A549 (cell line): ENCODE data around the gene SNRPE. TPM values are rescaled to one million over a fixed set of nuclear protein-coding genes. Genes with fewer than 3 reads are reported as not detected.
"Not testable (repeated sequence)": the region's sequence is repeated elsewhere in the genome, so short reads cannot be mapped to it uniquely, and the experiment has no call there.

Experiments used
- ATAC-seq, 2 experiments: fragments of 200-7000 bp in 1 of 2; fragments of >200 bp in 1 of 2; cut with Nextera tagmentation in 1 of 2; cut with Tn5 transposase in 1 of 2; 3 replicates each; pipeline versions ENCODE4 v1.8.0 to v1.9.1; 2018 to 2020; ENCODE audit warnings: mild to moderate bottlenecking in 1 of 2, moderate library complexity in 1 of 2
- CTCF ChIA-PET: fragments of 300-600 bp; sonication (Branson Sonifier 250); formaldehyde crosslinking; extraction: SDS; loops from one replicate; lab custom pipeline; 2021; ENCODE audit warnings: antibody characterized with exemption, inconsistent platforms; lab: Yijun Ruan, JAX
- POLR2A ChIA-PET: fragments of 350-600 bp; formaldehyde crosslinking; extraction: SDS; loops from one replicate; lab custom pipeline; 2021; ENCODE audit warnings: antibody characterized with exemption, inconsistent platforms; lab: Yijun Ruan, JAX
- DNase-seq, 2 experiments: peaks; one replicate each; pipeline versions ENCODE4 v3.0.0 to v3.0.0-alpha.2; 2011 to 2016; ENCODE audit warnings: low read depth in 1 of 2, low spot score in 1 of 2
- FAIRE-seq: peaks from 2 replicates; lab custom pipeline; 2011; peaks lifted over from hg19 to GRCh38; lab: Jason Lieb, UNC
- H3K27ac ChIP-seq, 2 experiments: fragments of >200 bp; sonication (Bioruptor Twin); formaldehyde crosslinking; 3 replicates each; pipeline ENCODE4 v1.5.1; 2016 to 2017
- H3K4me1 ChIP-seq: fragments of >200 bp; sonication (Bioruptor Twin); formaldehyde crosslinking; 3 replicates; pipeline ENCODE4 v1.6.1; 2016
- H3K4me2 ChIP-seq: fragments of >200 bp; sonication (Bioruptor Twin); formaldehyde crosslinking; 3 replicates; pipeline ENCODE4 v1.6.1; 2016
- H3K4me3 ChIP-seq: fragments of >200 bp; sonication (Bioruptor Twin); formaldehyde crosslinking; 3 replicates; pipeline ENCODE4 v1.5.1; 2016
- H3K9me3 ChIP-seq: fragments of >200 bp; sonication (Bioruptor Twin); formaldehyde crosslinking; 3 replicates; pipeline ENCODE4 v1.6.1; 2016
- CBX2 ChIP-seq: fragments of 200-600 bp; sonication (generic); IDR thresholded peaks from 2 replicates; pipeline ENCODE4 v1.6.1; 2016; ENCODE audit warnings: low read depth, mild to moderate bottlenecking, borderline replicate concordance
- CEBPB ChIP-seq, 2 experiments: fragments of >200 bp in 1 of 2; sonication (Bioruptor Twin) in 1 of 2; formaldehyde crosslinking in 1 of 2; IDR thresholded peaks; 2 replicates each; pipeline ENCODE4 v1.6.1; 2012 to 2016
- CHD2 ChIP-seq: fragments of 150-350 bp; IDR thresholded peaks from 2 replicates; pipeline ENCODE4 v1.6.1; 2014; ENCODE audit warnings: low read length; ENCODE audit not compliant: partially characterized antibody
- EHMT2 ChIP-seq: fragments of 200-600 bp; sonication (generic); IDR thresholded peaks from 2 replicates; pipeline ENCODE4 v1.6.1; 2016; ENCODE audit warnings: antibody characterized with exemption, low read depth, mild to moderate bottlenecking, moderate library complexity
- EP300 ChIP-seq, 2 experiments: fragments of >200 bp; sonication (Bioruptor Twin); formaldehyde crosslinking; IDR thresholded peaks; 2 replicates in 1 of 2; 3 replicates in 1 of 2; pipeline ENCODE4 v1.6.1; 2016 to 2017
- ESRRA ChIP-seq: fragments of 150-350 bp; IDR thresholded peaks from 2 replicates; pipeline ENCODE4 v1.6.1; 2014; ENCODE audit warnings: mild to moderate bottlenecking, low read length, borderline replicate concordance
- FOSB ChIP-seq: fragments of 250-450 bp; sonication (Bioruptor Pico); IDR thresholded peaks from 2 replicates; pipeline ENCODE4 v1.5.0; 2020; ENCODE audit warnings: mild to moderate bottlenecking, moderate library complexity
- FOSL2 ChIP-seq, 2 experiments: fragments of 450-650 bp in 1 of 2; fragments of >200 bp in 1 of 2; sonication (Bioruptor Twin) in 1 of 2; formaldehyde crosslinking; IDR thresholded peaks; 2 replicates each; pipeline versions ENCODE4 v1.5.0 to v1.6.1; 2016 to 2020; ENCODE audit warnings: mild to moderate bottlenecking in 1 of 2, moderate library complexity in 1 of 2
- GATA3 ChIP-seq: IDR thresholded peaks from 2 replicates; pipeline ENCODE4 v1.6.1; 2012; ENCODE audit warnings: borderline replicate concordance
- HDAC2 ChIP-seq: fragments of 200-600 bp; sonication (generic); IDR thresholded peaks from 2 replicates; pipeline ENCODE4 v1.6.1; 2016
- JUN ChIP-seq, 2 experiments: fragments of >200 bp; sonication (Bioruptor Twin); formaldehyde crosslinking; IDR thresholded peaks; 2 replicates in 1 of 2; 3 replicates in 1 of 2; pipeline ENCODE4 v1.6.1; 2016 to 2017
- JUNB ChIP-seq: fragments of >200 bp; sonication (Bioruptor Twin); formaldehyde crosslinking; IDR thresholded peaks from 2 replicates; pipeline ENCODE4 v1.6.1; 2016
- KDM1A ChIP-seq: fragments of 200-600 bp; sonication (generic); IDR thresholded peaks from 2 replicates; pipeline ENCODE4 v1.6.1; 2016; ENCODE audit warnings: low read depth, mild to moderate bottlenecking
- KDM5A ChIP-seq: fragments of 200-600 bp; sonication (generic); IDR thresholded peaks from 2 replicates; pipeline ENCODE4 v1.6.1; 2016; ENCODE audit warnings: antibody characterized with exemption, mild to moderate bottlenecking
- MYC ChIP-seq: IDR thresholded peaks from 2 replicates; pipeline ENCODE4 v1.6.1; 2012; ENCODE audit warnings: mild to moderate bottlenecking, inconsistent platforms, low read length, improper control_type of control experiment, borderline replicate concordance
- NFE2L2 ChIP-seq: fragments of 150-350 bp; conservative IDR thresholded peaks from 2 replicates; pipeline ENCODE4 v1.6.1; 2014; ENCODE audit warnings: low read length
- NR3C1 ChIP-seq: fragments of >200 bp; sonication (Bioruptor Twin); formaldehyde crosslinking; IDR thresholded peaks from 3 replicates; pipeline ENCODE4 v1.6.1; 2017
- POLR2AphosphoS2 ChIP-seq: conservative IDR thresholded peaks from 2 replicates; pipeline ENCODE4 v1.6.1; 2012; ENCODE audit warnings: low read length, improper control_type of control experiment, inconsistent platforms
- RARB ChIP-seq: fragments of 250-450 bp; sonication (Bioruptor Pico); IDR thresholded peaks from 2 replicates; pipeline ENCODE4 v1.8.0; 2021; ENCODE audit warnings: mild to moderate bottlenecking, moderate library complexity
- RCOR1 ChIP-seq: fragments of 150-350 bp; IDR thresholded peaks from 2 replicates; pipeline ENCODE4 v1.6.1; 2014; ENCODE audit warnings: antibody characterized with exemption, low read length, low read depth
- TP53 ChIP-seq: fragments of 250-450 bp; sonication (Bioruptor Pico); IDR thresholded peaks from 2 replicates; pipeline ENCODE4 v1.5.0; 2021; ENCODE audit warnings: mild to moderate bottlenecking, moderate library complexity
- ZC3H11A ChIP-seq: fragments of 450-650 bp; IDR thresholded peaks from 2 replicates; pipeline ENCODE4 v1.6.1; 2014; ENCODE audit warnings: antibody characterized with exemption, mild to moderate bottlenecking
- ZNF302 ChIP-seq: fragments of 250-450 bp; sonication (Bioruptor Pico); IDR thresholded peaks from 2 replicates; pipeline ENCODE4 v1.9.0; 2021; ENCODE audit warnings: inconsistent platforms, mild to moderate bottlenecking, moderate library complexity
- ZSCAN20 ChIP-seq: fragments of 250-450 bp; sonication (Bioruptor Pico); IDR thresholded peaks from 2 replicates; pipeline ENCODE4 v1.8.0; 2022; ENCODE audit warnings: mild to moderate bottlenecking, moderate library complexity
- WGBS: methylation state at CpG from one replicate; pipeline ENCODE4 v1.1.6; 2017; ENCODE audit errors: missing lambda C conversion rate; 5-methylcytosine and 5-hydroxymethylcytosine counted together
- polyA plus RNA-seq, 4 experiments: library from polyadenylated mRNA; depleted of rRNA in 3 of 4; stranded (reverse); fragments of >200 nt; fragmentation: RNase III in 1 of 4; extraction: RNeasy Plus Mini Kit Qiagen cat#74134 plus additional on column Dnase treatment in 1 of 4; gene quantifications; 2 replicates in 3 of 4; 3 replicates in 1 of 4; pipeline ENCODE4 v1.2.3, GENCODE V29; 2011 to 2017
- TF ChIP-seq, protein P1 (sequence below): fragments of >200 bp; sonication (Bioruptor Twin); formaldehyde crosslinking; IDR thresholded peaks from 2 replicates; pipeline ENCODE4 v1.6.1; 2016
- TF ChIP-seq, protein P2 (sequence below): IDR thresholded peaks from 2 replicates; pipeline ENCODE4 v1.6.1; 2012
- TF ChIP-seq, protein P3 (sequence below): fragments of 250-450 bp; sonication (Bioruptor Pico); IDR thresholded peaks from 2 replicates; pipeline ENCODE4 v1.5.0; 2020; ENCODE audit warnings: low read depth, mild to moderate bottlenecking, moderate library complexity

SNRPE gene
- polyA plus RNA-seq, 2 of the 4 experiments (the other 2 are of a cell fraction): 371 to 414 TPM

DNA sequence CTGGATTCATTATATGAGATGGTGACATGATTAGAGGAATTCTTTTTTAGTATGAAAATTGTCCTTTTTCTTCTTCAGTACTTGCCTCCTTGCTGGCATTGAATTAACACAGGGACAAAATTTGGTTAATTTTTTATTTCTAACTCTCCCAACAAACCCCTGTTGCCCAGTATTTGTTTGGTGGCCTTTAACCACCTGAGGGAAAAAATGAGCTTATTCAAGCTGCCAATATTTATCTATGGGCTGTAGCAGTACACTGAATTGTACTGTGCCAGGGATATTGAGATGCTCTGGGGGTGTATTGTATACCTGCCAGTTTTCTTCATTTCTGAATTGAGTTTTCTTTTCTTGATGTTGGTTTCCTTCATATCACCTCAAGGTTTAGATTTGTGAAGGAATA lies 8.3 kb upstream of the SNRPE start:
- H3K4me3 ChIP-seq, H3K4me2 ChIP-seq, H3K27ac ChIP-seq, CTCF ChIA-PET, POLR2A ChIA-PET, FAIRE-seq, H3K9me3 ChIP-seq, DNase-seq, ATAC-seq, H3K4me1 ChIP-seq: not testable (repeated sequence)

DNA sequence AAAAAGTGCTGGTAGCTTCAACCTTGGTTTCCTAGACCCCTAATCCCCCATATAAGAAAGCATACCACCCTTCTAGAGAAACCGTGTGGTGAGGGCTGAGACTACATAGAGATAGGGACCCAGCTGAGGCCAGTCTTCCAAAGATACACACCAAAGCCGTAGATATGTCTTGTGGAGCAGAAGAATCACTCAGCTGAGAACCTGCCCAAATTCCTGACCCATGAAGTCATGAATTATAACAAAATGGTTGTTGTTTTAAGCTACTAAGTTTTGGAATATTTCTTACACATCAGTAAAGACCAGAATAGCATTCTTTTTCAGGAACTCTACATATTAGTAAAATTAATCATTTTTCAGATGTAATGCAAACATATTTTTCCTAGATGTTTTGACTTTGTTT lies 3.3 kb upstream of the SNRPE start:
- 34% methylated on average over 2 of the region's 2 CpGs for WGBS
- TF ChIP-seq, protein P1, sequence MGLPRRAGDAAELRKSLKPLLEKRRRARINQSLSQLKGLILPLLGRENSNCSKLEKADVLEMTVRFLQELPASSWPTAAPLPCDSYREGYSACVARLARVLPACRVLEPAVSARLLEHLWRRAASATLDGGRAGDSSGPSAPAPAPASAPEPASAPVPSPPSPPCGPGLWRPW: no peak
- TF ChIP-seq POLR2AphosphoS2 (no peak), FOSB (CRISPR knock-in tag) (no peak), FOSL2 (IDR thresholded peaks at IDR 0.05) (no peak), FOSL2 (CRISPR knock-in tag; IDR thresholded peaks at IDR 0.05) (no peak), GATA3 (no peak), TP53 (CRISPR knock-in tag) (no peak), ZSCAN20 (no peak), CEBPB (IDR thresholded peaks at IDR 0.05) (no peak), CHD2 (no peak)
- no peak overlapping the region for H3K27ac ChIP-seq
- no peak overlapping the region for H3K4me2 ChIP-seq
- peaks cover 16% of the 10 kb centered on the region; the same call in 2 of the 3 replicates for H3K4me1 ChIP-seq
- H3K4me3 ChIP-seq: no peak overlapping the region
- DNase-seq (peak in 1 of 2 experiments; percentile 26), ATAC-seq (no peak), FAIRE-seq (no peak)
- POLR2A ChIA-PET: interaction anchor here (0.7 to 1.0 kb wide), 2 partner anchors 280 to 283 kb away, joined by 3 to 4 read pairs; no protein-coding TSS in a partner anchor
- CTCF ChIA-PET: interaction anchor here (0.5 to 19.4 kb wide), 7 partner anchors 10 to 949 kb away, joined by 3 to 757 read pairs (median 7); no protein-coding TSS in a partner anchor
- no peaks in the 10 kb centered on the region for H3K9me3 ChIP-seq

DNA sequence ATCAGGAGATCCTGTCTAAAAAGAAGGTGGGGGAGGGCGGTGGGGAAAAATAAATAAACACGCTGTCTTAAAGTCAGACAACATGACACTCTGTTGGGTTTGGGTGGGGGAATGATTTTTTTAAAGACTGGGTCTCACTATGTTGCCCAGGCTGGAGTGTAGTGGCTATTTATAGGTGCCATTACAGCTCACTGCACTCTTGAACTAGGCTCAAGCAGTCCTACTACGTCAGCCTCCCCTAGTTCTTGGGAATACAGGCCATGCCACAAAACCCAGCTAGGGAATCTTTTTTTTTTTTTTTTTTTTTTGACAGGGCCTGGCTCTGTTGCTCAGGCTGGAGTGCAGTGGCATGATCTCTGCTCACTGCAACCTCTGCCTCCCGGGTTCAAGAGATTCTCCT lies 2.4 kb upstream of the SNRPE start:
- ATAC-seq (no peak), FAIRE-seq (no peak), DNase-seq (no peak)
- TF ChIP-seq EP300 (IDR thresholded peaks at IDR 0.05) (no peak), KDM1A (no peak), MYC (no peak), ESRRA (no peak), ZNF302 (CRISPR knock-in tag) (no peak)
- TF ChIP-seq, protein P2, sequence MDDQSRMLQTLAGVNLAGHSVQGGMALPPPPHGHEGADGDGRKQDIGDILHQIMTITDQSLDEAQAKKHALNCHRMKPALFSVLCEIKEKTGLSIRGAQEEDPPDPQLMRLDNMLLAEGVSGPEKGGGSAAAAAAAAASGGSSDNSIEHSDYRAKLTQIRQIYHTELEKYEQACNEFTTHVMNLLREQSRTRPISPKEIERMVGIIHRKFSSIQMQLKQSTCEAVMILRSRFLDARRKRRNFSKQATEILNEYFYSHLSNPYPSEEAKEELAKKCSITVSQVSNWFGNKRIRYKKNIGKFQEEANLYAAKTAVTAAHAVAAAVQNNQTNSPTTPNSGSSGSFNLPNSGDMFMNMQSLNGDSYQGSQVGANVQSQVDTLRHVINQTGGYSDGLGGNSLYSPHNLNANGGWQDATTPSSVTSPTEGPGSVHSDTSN: no peak
- H3K4me3 ChIP-seq: no peak overlapping the region
- peaks cover 20% of the 10 kb centered on the region; the same call in 2 of the 3 replicates for H3K4me1 ChIP-seq
- ChIA-PET CTCF (interaction anchor here (1.0 to 19.4 kb wide), 6 partner anchors 11 to 348 kb away, joined by 3 to 757 read pairs (median 12); no protein-coding TSS in a partner anchor), POLR2A (interaction anchor here (1.0 kb wide), 1 partner anchor 279 kb away, joined by 3 read pairs; no protein-coding TSS in a partner anchor)
- H3K4me2 ChIP-seq: no peak overlapping the region
- 82% methylated on average over 4 of the region's 4 CpGs for WGBS
- no peak overlapping the region for H3K27ac ChIP-seq
- no peaks in the 10 kb centered on the region for H3K9me3 ChIP-seq

DNA sequence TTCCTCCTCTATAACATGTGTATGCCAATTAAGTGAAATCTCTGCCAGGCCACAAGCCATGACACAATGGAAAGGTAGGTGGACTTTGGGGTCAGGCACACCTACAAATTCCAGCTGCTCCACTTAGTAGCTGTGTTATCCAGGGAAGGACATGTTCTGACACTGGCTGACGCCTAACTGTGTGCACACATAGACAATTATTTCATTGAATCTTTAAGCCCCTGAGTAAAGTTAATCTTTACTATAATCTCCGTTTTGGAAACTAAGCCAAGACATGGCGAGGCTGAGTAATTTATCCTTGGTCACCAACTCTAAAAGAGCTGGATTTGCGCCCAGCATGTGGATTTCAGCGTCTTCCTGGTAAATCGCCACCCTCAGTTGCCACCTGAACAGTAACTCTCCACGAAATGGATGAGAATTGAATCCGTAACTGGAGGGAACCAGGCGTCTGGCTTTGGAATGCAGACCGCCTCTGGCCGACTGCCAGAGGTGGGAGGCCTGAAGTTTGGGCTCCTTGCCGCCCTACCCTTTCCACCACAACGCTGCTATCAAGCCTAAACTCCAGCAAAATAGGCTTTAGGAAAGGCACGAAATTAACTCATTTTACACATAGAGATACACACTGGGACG lies 888 bp upstream of the SNRPE start:
- Histone ChIP-seq H3K4me1 (peaks cover 20% of the 10 kb centered on the region; the same call in 2 of the 3 replicates), H3K4me2 (peak overlapping the region; percentile 69), H3K27ac (peak overlapping the region; percentile 78 to 93), H3K4me3 (peak overlapping the region; percentile 92), H3K9me3 (no peaks in the 10 kb centered on the region)
- DNase-seq (peak in 1 of 2 experiments; percentile 29), ATAC-seq (peak; percentile 1 to 20; a peak in 3 of 6 replicates), FAIRE-seq (no peak)
- ChIA-PET CTCF (interaction anchor here (0.6 to 19.4 kb wide), 24 partner anchors 9 to 703 kb away, joined by 3 to 757 read pairs (median 3); partner anchors contain the start of genes GOLT1A and SOX13), POLR2A (interaction anchor here (0.6 to 1.0 kb wide), 2 partner anchors 179 to 269 kb away, joined by 3 to 4 read pairs; no protein-coding TSS in a partner anchor)
- WGBS: 66% methylated on average over 15 of the region's 15 CpGs
- no peak for TF ChIP-seq NFE2L2
- TF ChIP-seq KDM5A: no peak
- no peak for TF ChIP-seq NR3C1
- no peak for TF ChIP-seq RCOR1
- TF ChIP-seq CBX2: no peak
- TF ChIP-seq JUN (IDR thresholded peaks at IDR 0.05): no peak
- TF ChIP-seq JUNB: no peak
- TF ChIP-seq, protein P2: no peak
- TF ChIP-seq FOSL2 (IDR thresholded peaks at IDR 0.05): no peak
- no peak for TF ChIP-seq FOSL2 (CRISPR knock-in tag; IDR thresholded peaks at IDR 0.05)
- TF ChIP-seq, protein P3, sequence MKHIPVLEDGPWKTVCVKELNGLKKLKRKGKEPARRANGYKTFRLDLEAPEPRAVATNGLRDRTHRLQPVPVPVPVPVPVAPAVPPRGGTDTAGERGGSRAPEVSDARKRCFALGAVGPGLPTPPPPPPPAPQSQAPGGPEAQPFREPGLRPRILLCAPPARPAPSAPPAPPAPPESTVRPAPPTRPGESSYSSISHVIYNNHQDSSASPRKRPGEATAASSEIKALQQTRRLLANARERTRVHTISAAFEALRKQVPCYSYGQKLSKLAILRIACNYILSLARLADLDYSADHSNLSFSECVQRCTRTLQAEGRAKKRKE (CRISPR knock-in tag): no peak
- TF ChIP-seq EHMT2: no peak
- TF ChIP-seq RARB (CRISPR knock-in tag): no peak
- no peak for TF ChIP-seq ZC3H11A
- no peak for TF ChIP-seq HDAC2
- no peak for TF ChIP-seq ESRRA
